ENCODE results near the gene DLGAP5.

The DLGAP5 gene

GRCh38 chr14:55201219-55202101 is 10.1 kb upstream of the DLGAP5 start:
- no peak overlapping the region for H3K4me3 ChIP-seq (ENCODE audit: severe bottlenecking)
- H3K27me3 ChIP-seq (ENCODE audit: insufficient read depth, poor library complexity, severe bottlenecking), result no peaks in the 10 kb centered on the region
- no peaks in the 10 kb centered on the region for H3K9me3 ChIP-seq (ENCODE audit: severe bottlenecking)
- DNase-seq (ENCODE audit: low spot score) (no peak), ATAC-seq (ENCODE audit: low read depth) (no peak)
- H3K36me3 ChIP-seq (ENCODE audit: low read depth), result no peaks in the 10 kb centered on the region
- no peak overlapping the region for H3K27ac ChIP-seq (ENCODE audit: poor library complexity, severe bottlenecking)
- H3K4me1 ChIP-seq (ENCODE audit: insufficient read depth, poor library complexity, severe bottlenecking), result no peaks in the 10 kb centered on the region
- TF ChIP-seq, protein P1, sequence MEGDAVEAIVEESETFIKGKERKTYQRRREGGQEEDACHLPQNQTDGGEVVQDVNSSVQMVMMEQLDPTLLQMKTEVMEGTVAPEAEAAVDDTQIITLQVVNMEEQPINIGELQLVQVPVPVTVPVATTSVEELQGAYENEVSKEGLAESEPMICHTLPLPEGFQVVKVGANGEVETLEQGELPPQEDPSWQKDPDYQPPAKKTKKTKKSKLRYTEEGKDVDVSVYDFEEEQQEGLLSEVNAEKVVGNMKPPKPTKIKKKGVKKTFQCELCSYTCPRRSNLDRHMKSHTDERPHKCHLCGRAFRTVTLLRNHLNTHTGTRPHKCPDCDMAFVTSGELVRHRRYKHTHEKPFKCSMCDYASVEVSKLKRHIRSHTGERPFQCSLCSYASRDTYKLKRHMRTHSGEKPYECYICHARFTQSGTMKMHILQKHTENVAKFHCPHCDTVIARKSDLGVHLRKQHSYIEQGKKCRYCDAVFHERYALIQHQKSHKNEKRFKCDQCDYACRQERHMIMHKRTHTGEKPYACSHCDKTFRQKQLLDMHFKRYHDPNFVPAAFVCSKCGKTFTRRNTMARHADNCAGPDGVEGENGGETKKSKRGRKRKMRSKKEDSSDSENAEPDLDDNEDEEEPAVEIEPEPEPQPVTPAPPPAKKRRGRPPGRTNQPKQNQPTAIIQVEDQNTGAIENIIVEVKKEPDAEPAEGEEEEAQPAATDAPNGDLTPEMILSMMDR (IDR thresholded peaks at IDR 0.05; ENCODE audit: poor library complexity, severe bottlenecking), result no peak

DNA sequence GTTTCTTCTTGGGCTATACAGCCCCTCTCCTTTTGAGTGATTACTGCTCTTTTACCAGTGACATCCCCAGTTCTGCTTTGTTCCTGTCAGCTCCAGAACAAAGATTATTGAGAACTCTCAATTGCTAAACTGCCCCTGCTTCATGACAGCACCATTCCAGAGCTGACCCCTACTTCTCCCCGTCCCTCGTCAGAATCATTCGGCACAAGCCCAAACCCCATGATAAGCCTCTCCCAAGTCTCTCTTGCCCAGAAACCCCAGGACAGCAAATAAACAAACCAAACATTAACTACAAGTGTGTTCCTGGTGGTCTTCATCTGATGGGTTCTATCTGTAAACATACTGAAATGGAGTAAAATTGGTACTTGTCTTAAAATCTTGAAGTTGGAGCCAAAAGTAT is 9.3 kb upstream of the DLGAP5 start:
- H3K4me3 ChIP-seq (ENCODE audit: severe bottlenecking), result no peak overlapping the region
- H3K4me1 ChIP-seq (ENCODE audit: insufficient read depth, poor library complexity, severe bottlenecking), result no peaks in the 10 kb centered on the region
- TF ChIP-seq, protein P1 (IDR thresholded peaks at IDR 0.05; ENCODE audit: poor library complexity, severe bottlenecking), result no peak
- H3K36me3 ChIP-seq (ENCODE audit: low read depth), result no peaks in the 10 kb centered on the region
- H3K27ac ChIP-seq (ENCODE audit: poor library complexity, severe bottlenecking), result no peak overlapping the region
- ATAC-seq (ENCODE audit: low read depth) (no peak), DNase-seq (ENCODE audit: low spot score) (no peak)
- H3K9me3 ChIP-seq (ENCODE audit: severe bottlenecking), result no peaks in the 10 kb centered on the region
- no peaks in the 10 kb centered on the region for H3K27me3 ChIP-seq (ENCODE audit: insufficient read depth, poor library complexity, severe bottlenecking)

DNA sequence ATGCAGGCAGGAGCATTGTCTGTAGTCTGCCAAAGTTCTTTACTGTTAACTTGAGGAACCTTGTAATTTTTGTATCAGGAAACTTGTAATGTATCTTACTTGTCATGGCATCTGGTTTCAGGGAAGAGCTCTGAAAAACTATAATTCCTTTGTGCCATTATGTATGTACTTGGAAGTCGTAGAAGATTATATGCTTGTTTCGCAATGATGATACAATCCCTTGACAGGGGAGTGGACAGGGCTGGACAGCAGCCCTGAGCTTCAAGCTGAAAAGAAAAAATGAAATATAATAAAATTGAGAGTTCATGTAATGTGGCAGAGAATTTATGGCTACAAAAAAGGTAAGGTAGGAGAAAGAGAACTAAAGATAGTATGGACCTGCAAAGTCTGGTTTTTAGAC is 7.4 kb upstream of the DLGAP5 start:
- ATAC-seq (ENCODE audit: low read depth) (no peak), DNase-seq (ENCODE audit: low spot score) (no peak)
- Histone ChIP-seq H3K4me3 (ENCODE audit: severe bottlenecking) (no peak overlapping the region), H3K9me3 (ENCODE audit: severe bottlenecking) (no peaks in the 10 kb centered on the region), H3K27me3 (ENCODE audit: insufficient read depth, poor library complexity, severe bottlenecking) (no peaks in the 10 kb centered on the region), H3K36me3 (ENCODE audit: low read depth) (no peaks in the 10 kb centered on the region), H3K4me1 (ENCODE audit: insufficient read depth, poor library complexity, severe bottlenecking) (no peaks in the 10 kb centered on the region), H3K27ac (ENCODE audit: poor library complexity, severe bottlenecking) (no peak overlapping the region)
- TF ChIP-seq, protein P1 (IDR thresholded peaks at IDR 0.05; ENCODE audit: poor library complexity, severe bottlenecking), result no peak

DNA sequence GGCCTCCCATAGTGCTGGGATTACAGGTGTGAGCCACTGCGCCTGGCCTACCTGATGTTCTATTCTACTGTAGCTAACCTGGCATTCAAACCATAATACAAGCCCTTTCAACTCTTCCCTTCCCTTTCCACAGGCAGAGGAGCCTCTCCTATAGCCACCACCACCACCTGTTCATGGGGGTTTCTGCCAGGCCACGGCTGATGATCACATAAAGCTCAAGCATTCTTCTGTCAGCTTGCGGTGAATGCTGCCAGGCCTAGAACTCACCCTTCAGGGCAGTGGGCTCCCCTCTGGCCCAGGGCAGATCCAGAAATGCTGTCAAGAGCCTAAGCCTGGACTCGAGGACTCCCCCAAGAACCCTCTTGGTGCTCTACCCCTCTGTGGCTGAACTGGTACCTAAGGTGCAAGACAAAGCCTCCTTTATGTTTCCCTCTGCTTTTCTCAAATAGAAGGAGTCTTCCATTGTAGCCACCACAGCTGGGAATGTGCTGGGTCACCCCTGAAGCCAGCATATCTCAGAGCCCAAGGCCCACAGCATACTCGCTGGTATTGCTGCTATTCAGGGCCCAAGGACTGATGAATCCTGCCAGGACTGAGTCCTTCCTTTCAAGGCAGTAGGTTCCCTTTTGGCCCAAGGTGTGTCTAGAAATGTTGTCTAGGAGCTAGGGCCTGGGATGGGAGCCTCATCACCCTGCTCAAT is 3.4 kb upstream of the DLGAP5 start:
- no peaks in the 10 kb centered on the region for H3K9me3 ChIP-seq (ENCODE audit: severe bottlenecking)
- H3K27ac ChIP-seq (ENCODE audit: poor library complexity, severe bottlenecking), result no peak overlapping the region
- no peaks in the 10 kb centered on the region for H3K27me3 ChIP-seq (ENCODE audit: insufficient read depth, poor library complexity, severe bottlenecking)
- TF ChIP-seq, protein P1 (IDR thresholded peaks at IDR 0.05; ENCODE audit: poor library complexity, severe bottlenecking), result no peak
- ATAC-seq (ENCODE audit: low read depth) (no peak), DNase-seq (ENCODE audit: low spot score) (no peak)
- peaks cover 4% of the 10 kb centered on the region for H3K4me1 ChIP-seq (ENCODE audit: insufficient read depth, poor library complexity, severe bottlenecking)
- no peaks in the 10 kb centered on the region for H3K36me3 ChIP-seq (ENCODE audit: low read depth)
- H3K4me3 ChIP-seq (ENCODE audit: severe bottlenecking), result no peak overlapping the region
